HepG2 (cell line): Measurements from ENCODE around the gene TLN1. TPM values are rescaled to one million over a fixed set of nuclear protein-coding genes. Genes with fewer than 3 reads are reported as not detected.

ENCODE experiments used
- HNF4G ChIP-seq, 2 experiments: sonication (generic) in 1 of 2; formaldehyde crosslinking in 1 of 2; IDR thresholded peaks; 2 replicates each; pipeline versions ENCODE4 v1.4.0 to v1.6.1; 2011 to 2020; ENCODE audit warnings: borderline replicate concordance in 2 of 2, low read depth in 2 of 2, mild to moderate bottlenecking in 2 of 2, low read length in 1 of 2, missing genetic modification reagents in 1 of 2, moderate library complexity in 1 of 2
- HNRNPH1 ChIP-seq: fragments of 200-400 bp; formaldehyde crosslinking; optimal IDR thresholded peaks from 2 replicates; pipeline ENCODE3; 2017; ENCODE audit warnings: mild to moderate bottlenecking, low read depth, low read length
- HNRNPK ChIP-seq: fragments of 200-400 bp; formaldehyde crosslinking; IDR thresholded peaks from 2 replicates; pipeline ENCODE4 v1.6.1; 2018; ENCODE audit warnings: low read length, low read depth, moderate library complexity, mild to moderate bottlenecking; ENCODE audit not compliant: poor library complexity, severe bottlenecking
- IRF9 ChIP-seq: sonication (generic); formaldehyde crosslinking; IDR thresholded peaks from 2 replicates; pipeline ENCODE4 v1.8.0; 2022; ENCODE audit warnings: missing genetic modification reagents, mild to moderate bottlenecking, borderline replicate concordance
- KDM2A ChIP-seq: sonication (generic); formaldehyde crosslinking; IDR thresholded peaks from 2 replicates; pipeline ENCODE4 v1.4.0; 2020; ENCODE audit warnings: low read depth, missing genetic modification reagents, borderline replicate concordance
- MTERF4 ChIP-seq: sonication (generic); formaldehyde crosslinking; IDR thresholded peaks from 2 replicates; pipeline ENCODE4 v1.8.0; 2023; ENCODE audit warnings: mild to moderate bottlenecking, missing genetic modification reagents
- NCOR1 ChIP-seq: fragments of 200-600 bp; sonication (generic); IDR thresholded peaks from 2 replicates; pipeline ENCODE4 v1.7.0; 2017; ENCODE audit warnings: antibody characterized with exemption, low read length, borderline replicate concordance
- NFIC ChIP-seq: IDR thresholded peaks from 2 replicates; pipeline ENCODE4 v1.6.1; 2012; ENCODE audit warnings: mild to moderate bottlenecking, low read length, inconsistent platforms
- NFYB ChIP-seq: sonication (generic); formaldehyde crosslinking; IDR thresholded peaks from 2 replicates; pipeline ENCODE4 v1.4.0; 2020; ENCODE audit warnings: missing genetic modification reagents
- NONO ChIP-seq, 2 experiments: fragments of 450-650 bp in 1 of 2; sonication (generic) in 1 of 2; formaldehyde crosslinking in 1 of 2; IDR thresholded peaks in 1 of 2; conservative IDR thresholded peaks in 1 of 2; 2 replicates each; pipeline versions ENCODE4 v1.6.1 to v1.8.0; 2017 to 2022; ENCODE audit warnings: mild to moderate bottlenecking in 1 of 2, missing genetic modification reagents in 1 of 2, moderate library complexity in 1 of 2
- TBX3 ChIP-seq: fragments of 450-650 bp; IDR thresholded peaks from 2 replicates; pipeline ENCODE4 v1.6.1; 2017; ENCODE audit warnings: antibody characterized with exemption, mild to moderate bottlenecking, inconsistent platforms, borderline replicate concordance
- ZBTB3 ChIP-seq: sonication (generic); formaldehyde crosslinking; IDR thresholded peaks from 2 replicates; pipeline ENCODE4 v1.4.0; 2020; ENCODE audit warnings: low read depth, mild to moderate bottlenecking, moderate library complexity, missing genetic modification reagents, borderline replicate concordance
- ZBTB4 ChIP-seq: sonication (generic); formaldehyde crosslinking; IDR thresholded peaks from 2 replicates; pipeline ENCODE4 v1.4.0; 2020; ENCODE audit warnings: missing genetic modification reagents, mild to moderate bottlenecking, borderline replicate concordance
- ZNF18 ChIP-seq: sonication (generic); formaldehyde crosslinking; IDR thresholded peaks from 2 replicates; pipeline ENCODE4 v1.8.0; 2022; ENCODE audit warnings: mild to moderate bottlenecking, missing genetic modification reagents; ENCODE audit not compliant: insufficient replicate concordance
- ZNF431 ChIP-seq: sonication (generic); formaldehyde crosslinking; IDR thresholded peaks from 2 replicates; pipeline ENCODE4 v1.9.0; 2022; ENCODE audit warnings: missing genetic modification reagents, low read depth, mild to moderate bottlenecking, borderline replicate concordance
- ZNF556 ChIP-seq: sonication (generic); formaldehyde crosslinking; IDR thresholded peaks from 2 replicates; pipeline ENCODE4 v1.4.0; 2020; ENCODE audit warnings: mild to moderate bottlenecking, missing genetic modification reagents, borderline replicate concordance
- ZXDC ChIP-seq: sonication (generic); formaldehyde crosslinking; IDR thresholded peaks from 2 replicates; pipeline ENCODE4 v1.5.0; 2020; ENCODE audit warnings: mild to moderate bottlenecking, missing genetic modification reagents
- polyA plus RNA-seq, 8 experiments: library from polyadenylated mRNA; depleted of rRNA in 3 of 8; stranded (reverse) in 7 of 8; unstranded in 1 of 8; fragments of >200 nt; fragmentation: Illumina TruSeq in 4 of 8; extraction: Trizol in 4 of 8; gene quantifications; 2 replicates each; pipeline versions ENCODE4 v1.2.1 to v1.2.3, GENCODE V29; 2011 to 2016; ENCODE audit warnings: low read depth in 4 of 8, missing spikeins in 1 of 8, mixed read lengths in 1 of 8; ENCODE audit not compliant: insufficient read depth in 1 of 8
- total RNA-seq, 5 experiments: library from RNA; depleted of rRNA; stranded (reverse); fragments of >200 nt; fragmentation: Illumina TruSeq; extraction: Trizol; gene quantifications; 2 replicates each; pipeline ENCODE4 v1.2.3, GENCODE V29; 2016; ENCODE audit warnings: low read depth in 1 of 5

TLN1 gene
- total and polyA plus RNA-seq, 2 of the 13 experiments (the other 11 are each of a cell fraction or from before 2014, with no cell fraction given), result 35.2 to 51.8 TPM

GRCh38 chr9:35657546-35658136, 74.4 kb downstream of the TLN1 start, which contains the start of gene RMRP (continued):
- TF ChIP-seq ZNF18 (CRISPR knock-in tag) (peak; percentile 92), NONO (IDR thresholded peaks at IDR 0.05) (no peak), NONO (CRISPR knock-in tag; conservative IDR thresholded peaks at IDR 0.05) (peak; percentile 97), ZNF556 (peak; percentile 94; the same call in 1 of the 2 replicates), HNF4G (IDR thresholded peaks at IDR 0.05; ENCODE audit: borderline replicate concordance, low read depth, low read length) (peak; percentile 90), HNF4G (CRISPR knock-in tag; IDR thresholded peaks at IDR 0.05; ENCODE audit: borderline replicate concordance, low read depth) (peak; percentile 93), NFYB (CRISPR knock-in tag) (peak; percentile 43), ZBTB3 (CRISPR knock-in tag) (peak; percentile 82), HNRNPK (no peak), TBX3 (peak; percentile 68; the same call in 1 of the 2 replicates), ZBTB4 (peak; percentile 90; the same call in 1 of the 2 replicates), KDM2A (peak; percentile 87), ZNF431 (CRISPR knock-in tag) (peak; percentile 94), IRF9 (peak; percentile 32; the same call in 1 of the 2 replicates), MTERF4 (CRISPR knock-in tag) (peak; percentile 93; the same call in 1 of the 2 replicates), NCOR1 (peak; percentile 81), NFIC (peak; percentile 62), ZXDC (CRISPR knock-in tag) (peak; percentile 74), HNRNPH1 (no peak)
